ENCODE measurements around the gene CLCN7. TPM values are rescaled to one million over a fixed set of nuclear protein-coding genes. Genes with fewer than 3 reads are reported as not detected.
A peak's percentile ranks its signal among the peaks of the same experiment; 100 is the strongest.

Gene CLCN7
- total and polyA plus RNA-seq, 2 experiments from 2014 or later = 50.1 to 57.6 TPM

DNA sequence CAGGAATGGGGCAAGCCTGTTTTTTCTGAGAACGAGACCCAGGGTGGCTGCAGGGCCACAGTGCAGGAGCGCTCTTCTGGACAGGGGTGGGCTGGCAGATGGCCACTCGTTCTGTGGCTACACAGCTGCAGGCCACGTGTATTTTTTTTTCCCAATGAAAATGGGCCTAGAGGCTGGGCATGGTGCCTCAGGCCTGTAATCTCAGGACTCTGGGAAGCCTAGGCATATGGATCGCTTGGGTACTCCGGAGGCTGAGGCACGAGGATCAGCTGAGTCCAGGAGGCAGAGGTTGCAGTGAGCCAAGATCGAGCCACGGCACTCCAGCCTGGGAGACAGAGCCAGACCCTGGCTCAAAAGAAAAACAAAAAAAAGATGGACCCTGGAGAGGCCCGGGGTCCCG is 67.1 kb downstream of the CLCN7 start:
- Histone ChIP-seq H3K4me1 (ENCODE audit: low read depth) (no peaks in the 10 kb centered on the region), H3K4me3 (peak overlapping the region; percentile 75), H3K36me3 (no peaks in the 10 kb centered on the region), H3K9me3 (ENCODE audit: low read depth) (no peaks in the 10 kb centered on the region), H3K27ac (no peak overlapping the region), H3K27me3 (no peaks in the 10 kb centered on the region)
- TF ChIP-seq, protein P1, sequence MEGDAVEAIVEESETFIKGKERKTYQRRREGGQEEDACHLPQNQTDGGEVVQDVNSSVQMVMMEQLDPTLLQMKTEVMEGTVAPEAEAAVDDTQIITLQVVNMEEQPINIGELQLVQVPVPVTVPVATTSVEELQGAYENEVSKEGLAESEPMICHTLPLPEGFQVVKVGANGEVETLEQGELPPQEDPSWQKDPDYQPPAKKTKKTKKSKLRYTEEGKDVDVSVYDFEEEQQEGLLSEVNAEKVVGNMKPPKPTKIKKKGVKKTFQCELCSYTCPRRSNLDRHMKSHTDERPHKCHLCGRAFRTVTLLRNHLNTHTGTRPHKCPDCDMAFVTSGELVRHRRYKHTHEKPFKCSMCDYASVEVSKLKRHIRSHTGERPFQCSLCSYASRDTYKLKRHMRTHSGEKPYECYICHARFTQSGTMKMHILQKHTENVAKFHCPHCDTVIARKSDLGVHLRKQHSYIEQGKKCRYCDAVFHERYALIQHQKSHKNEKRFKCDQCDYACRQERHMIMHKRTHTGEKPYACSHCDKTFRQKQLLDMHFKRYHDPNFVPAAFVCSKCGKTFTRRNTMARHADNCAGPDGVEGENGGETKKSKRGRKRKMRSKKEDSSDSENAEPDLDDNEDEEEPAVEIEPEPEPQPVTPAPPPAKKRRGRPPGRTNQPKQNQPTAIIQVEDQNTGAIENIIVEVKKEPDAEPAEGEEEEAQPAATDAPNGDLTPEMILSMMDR (IDR thresholded peaks at IDR 0.05; ENCODE audit: low read depth, low read length) = no peak
- DNase-seq (ENCODE audit: low read depth in 1 of 2, low spot score in 1 of 2) = peak in 1 of 2 donors; percentile 38

DNA sequence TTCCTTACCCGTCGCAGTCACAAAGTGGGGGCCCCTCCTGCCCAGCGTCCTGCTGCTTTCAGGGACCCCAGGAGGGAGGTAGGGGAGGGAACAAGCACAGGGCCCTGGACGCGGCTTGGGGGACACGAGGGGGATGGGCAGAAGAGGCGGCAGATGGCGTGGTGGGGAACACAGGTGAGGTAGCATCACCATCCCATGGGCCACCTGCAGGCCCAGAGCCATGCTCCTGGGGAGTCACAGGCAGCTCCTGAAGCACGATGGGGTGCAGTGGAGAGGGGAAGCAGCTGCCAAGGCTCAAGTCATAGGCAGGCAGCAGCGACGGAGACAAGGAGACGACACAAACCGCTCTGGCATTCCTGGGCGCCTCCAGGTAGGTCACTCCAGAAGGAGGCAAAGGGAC is 71.1 kb downstream of the CLCN7 start:
- no peak for DNase-seq (ENCODE audit: low read depth in 1 of 2, low spot score in 1 of 2)

DNA sequence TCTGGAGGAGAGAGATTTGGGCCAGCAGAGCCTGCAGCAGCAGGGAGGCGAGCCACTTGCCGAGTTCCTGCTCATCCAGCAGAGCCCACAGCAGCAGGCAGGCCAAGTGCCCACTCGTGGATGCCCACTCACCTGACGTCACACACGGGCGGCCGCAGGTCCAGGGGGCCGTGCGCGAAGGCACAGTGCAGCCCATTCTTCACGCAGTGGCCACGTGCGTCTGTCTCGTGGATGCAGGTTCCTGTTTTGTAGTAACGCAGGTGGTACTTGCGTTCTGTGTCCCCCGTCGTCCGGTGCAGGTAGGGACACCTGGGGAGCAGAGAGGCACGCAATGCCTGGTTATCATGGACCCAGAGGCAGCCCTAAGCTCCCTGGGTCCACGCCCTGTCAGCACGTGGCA is 71.8 kb downstream of the CLCN7 start:
- Histone ChIP-seq H3K27ac (no peak overlapping the region), H3K36me3 (peaks cover 6% of the 10 kb centered on the region), H3K4me3 (no peak overlapping the region), H3K27me3 (no peaks in the 10 kb centered on the region), H3K9me3 (ENCODE audit: low read depth) (no peaks in the 10 kb centered on the region), H3K4me1 (ENCODE audit: low read depth) (no peaks in the 10 kb centered on the region)
- TF ChIP-seq, protein P1 (IDR thresholded peaks at IDR 0.05; ENCODE audit: low read depth, low read length) = no peak
- no peak for DNase-seq (ENCODE audit: low read depth in 1 of 2, low spot score in 1 of 2)

More for the DNA sequence above, 71.1 kb downstream of the CLCN7 start:
- no peaks in the 10 kb centered on the region for H3K4me1 ChIP-seq (ENCODE audit: low read depth)
- H3K4me3 ChIP-seq = no peak overlapping the region
- H3K9me3 ChIP-seq (ENCODE audit: low read depth) = no peaks in the 10 kb centered on the region
- no peak overlapping the region for H3K27ac ChIP-seq
- TF ChIP-seq, protein P1 (IDR thresholded peaks at IDR 0.05; ENCODE audit: low read depth, low read length) = no peak
- no peaks in the 10 kb centered on the region for H3K27me3 ChIP-seq
- peaks cover 3% of the 10 kb centered on the region for H3K36me3 ChIP-seq

DNA sequence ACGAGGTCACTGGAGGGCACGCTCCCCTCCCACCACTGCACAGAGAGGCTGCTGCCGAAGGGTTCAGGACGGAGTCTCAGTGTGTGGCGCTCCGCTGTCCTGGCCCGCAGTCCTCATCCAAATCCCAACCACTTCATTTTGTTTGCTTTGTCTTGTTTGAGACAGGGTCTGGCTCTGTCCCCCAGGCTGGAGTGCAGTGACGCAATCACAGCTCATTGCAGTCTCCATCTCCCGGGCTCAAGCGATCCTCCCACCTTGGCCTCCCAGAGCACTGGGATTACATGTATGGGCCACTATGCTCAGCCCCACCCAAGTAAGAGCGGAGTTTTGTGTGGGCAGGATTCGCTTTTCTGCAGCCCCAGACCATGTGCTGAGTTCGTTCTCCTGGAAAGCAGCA is 73.1 kb downstream of the CLCN7 start:
- Histone ChIP-seq H3K4me1 (ENCODE audit: low read depth) (no peaks in the 10 kb centered on the region), H3K9me3 (ENCODE audit: low read depth) (no peaks in the 10 kb centered on the region), H3K4me3 (no peak overlapping the region), H3K36me3 (peaks cover 6% of the 10 kb centered on the region), H3K27ac (no peak overlapping the region), H3K27me3 (no peaks in the 10 kb centered on the region)
- no peak for DNase-seq (ENCODE audit: low read depth in 1 of 2, low spot score in 1 of 2)
- TF ChIP-seq, protein P1 (IDR thresholded peaks at IDR 0.05; ENCODE audit: low read depth, low read length) = no peak

DNA sequence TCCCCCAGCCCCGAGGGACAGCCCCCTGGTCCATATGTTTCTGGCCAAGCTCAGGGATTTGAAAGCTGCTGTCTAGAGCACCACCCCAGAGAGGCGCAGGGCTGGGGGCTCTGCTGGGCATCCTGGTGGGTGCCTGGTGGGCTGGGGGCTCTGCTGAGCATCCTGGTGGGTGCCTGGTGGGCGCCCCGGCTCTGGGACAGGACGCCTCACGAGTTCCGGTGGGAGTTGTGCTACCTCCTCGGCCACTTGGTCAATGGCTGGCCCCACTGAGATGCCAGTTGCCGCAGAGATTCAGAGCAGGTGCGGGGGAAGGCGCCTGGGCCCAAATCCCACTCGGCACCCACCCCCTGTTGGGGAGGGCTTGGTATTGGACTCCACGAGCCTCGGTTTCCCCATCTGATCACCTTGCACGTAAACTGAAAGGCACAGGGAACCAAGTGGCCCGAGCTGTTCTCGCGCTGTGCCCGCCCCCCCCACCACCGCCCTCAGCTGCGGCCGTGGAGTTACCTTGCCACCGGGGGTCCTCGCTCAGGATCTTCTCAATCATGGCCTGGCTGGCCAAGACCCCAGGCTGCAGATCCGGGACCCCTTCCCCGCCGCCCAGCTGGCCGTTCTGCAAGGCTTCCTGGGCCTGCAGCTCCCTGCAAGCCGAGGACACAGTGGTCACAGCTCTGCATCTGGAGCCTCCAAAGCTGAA is 73.6 kb downstream of the CLCN7 start:
- no peaks in the 10 kb centered on the region for H3K9me3 ChIP-seq (ENCODE audit: low read depth)
- H3K36me3 ChIP-seq = peaks cover 6% of the 10 kb centered on the region
- H3K4me1 ChIP-seq (ENCODE audit: low read depth) = no peaks in the 10 kb centered on the region
- H3K4me3 ChIP-seq = no peak overlapping the region
- DNase-seq (ENCODE audit: low read depth in 1 of 2, low spot score in 1 of 2) = no peak
- H3K27ac ChIP-seq = no peak overlapping the region
- H3K27me3 ChIP-seq = no peaks in the 10 kb centered on the region
- TF ChIP-seq, protein P1 (IDR thresholded peaks at IDR 0.05; ENCODE audit: low read depth, low read length) = no peak
